Gastrocnemius medialis (tissue), 4 donors: ENCODE measurements around the gene BBS1.

Experiments used
- CTCF ChIP-seq, 5 experiments: fragments of 450-650 bp in 3 of 5; fragments of 200-600 bp in 2 of 5; sonication (generic) in 2 of 5; IDR thresholded peaks in 4 of 5; conservative IDR thresholded peaks in 1 of 5; 1 replicate in 4 of 5; 2 replicates in 1 of 5; pipeline ENCODE4 v1.5.1; 2016 to 2019; ENCODE audit warnings: antibody characterized with exemption in 5 of 5, mild to moderate bottlenecking in 3 of 5, moderate library complexity in 3 of 5
- POLR2A ChIP-seq, 2 donors: fragments of 450-650 bp; IDR thresholded peaks; one replicate each; pipeline ENCODE4 v1.6.1; 2017; ENCODE audit warnings: antibody characterized with exemption in 2 of 2, mild to moderate bottlenecking in 2 of 2, moderate library complexity in 2 of 2

- no peak for TF ChIP-seq CTCF (IDR thresholded peaks at IDR 0.05 in 4 of 5, conservative IDR thresholded peaks at IDR 0.05 in 1 of 5)
- no peak for TF ChIP-seq POLR2A (IDR thresholded peaks at IDR 0.05)
Measured at GRCh38 chr11:66550887-66551286, 40.5 kb downstream of the BBS1 start.
